PFSK-1 (cell line): ENCODE results near the gene NAGS.

Source experiments
- FOXP2 ChIP-seq: optimal IDR thresholded peaks from 2 replicates; pipeline ENCODE3; 2011; ENCODE audit warnings: borderline replicate concordance, control low read depth, inconsistent platforms; ENCODE audit not compliant: insufficient read depth; ENCODE audit errors: extremely low read length, extremely low read depth
- POLR2AphosphoS5 ChIP-seq: IDR thresholded peaks from 2 replicates; pipeline ENCODE4 v1.6.1; 2012; ENCODE audit warnings: low read depth, mild to moderate bottlenecking, control low read depth, low read length, moderate library complexity
- REST ChIP-seq, 2 experiments: IDR thresholded peaks; 2 replicates each; pipeline versions ENCODE4 v1.6.1 to v1.8.0; 2011 to 2012; ENCODE audit warnings: low read depth in 2 of 2, low read length in 2 of 2, control low read depth in 1 of 2, inconsistent platforms in 1 of 2, mild to moderate bottlenecking in 1 of 2, moderate library complexity in 1 of 2; ENCODE audit not compliant: insufficient read depth in 1 of 2
- SIN3A ChIP-seq: IDR thresholded peaks from 2 replicates; pipeline ENCODE4 v1.6.1; 2012; ENCODE audit warnings: mild to moderate bottlenecking, low read length, moderate library complexity, borderline replicate concordance; ENCODE audit not compliant: insufficient read depth
- TAF1 ChIP-seq: IDR thresholded peaks from 2 replicates; pipeline ENCODE4 v1.6.1; 2012; ENCODE audit warnings: low read length, control low read depth, borderline replicate concordance; ENCODE audit not compliant: insufficient read depth

Gene NAGS

GRCh38 chr17:43979671-43980070 lies 24.8 kb upstream of the NAGS start:
- no peak for TF ChIP-seq TAF1
- TF ChIP-seq SIN3A: no peak
- TF ChIP-seq FOXP2: no peak
- TF ChIP-seq REST (IDR thresholded peaks at IDR 0.05; ENCODE audit: insufficient read depth in 1 of 2, low read depth in 2 of 2, low read length in 2 of 2): no peak
- no peak for TF ChIP-seq POLR2AphosphoS5

GRCh38 chr17:43982171-43982570 lies 22.3 kb upstream of the NAGS start:
- no peak for TF ChIP-seq REST (IDR thresholded peaks at IDR 0.05; ENCODE audit: insufficient read depth in 1 of 2, low read depth in 2 of 2, low read length in 2 of 2)
- no peak for TF ChIP-seq POLR2AphosphoS5
- TF ChIP-seq SIN3A: no peak
- no peak for TF ChIP-seq FOXP2
- no peak for TF ChIP-seq TAF1

GRCh38 chr17:43983196-43983514 lies 21.3 kb upstream of the NAGS start:
- TF ChIP-seq TAF1: no peak

- TF ChIP-seq SIN3A (no peak), REST (IDR thresholded peaks at IDR 0.05; ENCODE audit: insufficient read depth in 1 of 2, low read depth in 2 of 2, low read length in 2 of 2) (no peak), POLR2AphosphoS5 (no peak), TAF1 (no peak), FOXP2 (no peak)
These were observed 20.7 kb upstream of the NAGS start for GRCh38 chr17:43983515-43984411.

- TF ChIP-seq POLR2AphosphoS5: no peak
- no peak for TF ChIP-seq FOXP2
These were observed 19.9 kb upstream of the NAGS start for GRCh38 chr17:43984521-43984920.

GRCh38 chr17:43986225-43986981 lies 18.0 kb upstream of the NAGS start:
- TF ChIP-seq TAF1 (no peak), SIN3A (no peak), FOXP2 (no peak), POLR2AphosphoS5 (no peak), REST (IDR thresholded peaks at IDR 0.05; ENCODE audit: insufficient read depth in 1 of 2, low read depth in 2 of 2, low read length in 2 of 2) (no peak)
